GM23338 (cell line): Measurements from ENCODE around the gene GRAMD1B. TPM values are rescaled to one million over a fixed set of nuclear protein-coding genes. Genes with fewer than 3 reads are reported as not detected.

Source experiments
- ATAC-seq: fragments of 200-7000 bp; cut with Tn5 transposase; 3 replicates; pipeline ENCODE4 v1.9.1; 2020
- DNase-seq: peaks from one replicate; pipeline ENCODE4 v3.0.0-alpha.2; 2015; ENCODE audit warnings: low spot score
- H2AFZ ChIP-seq: fragments of 200-600 bp; sonication (generic); 2 replicates; pipeline ENCODE4 v1.8.0; 2016; ENCODE audit warnings: antibody characterized with exemption, mild to moderate bottlenecking, moderate library complexity
- H3F3A ChIP-seq: fragments of 200-600 bp; sonication (generic); replicated peaks from 2 replicates; pipeline ENCODE4 v1.8.0; 2017; ENCODE audit warnings: antibody characterized with exemption, mixed run types, low read depth
- H3K27ac ChIP-seq: fragments of 200-600 bp; sonication (generic); 2 replicates; pipeline ENCODE4 v1.6.1; 2016; ENCODE audit warnings: low read depth
- H3K27me3 ChIP-seq: fragments of 200-600 bp; sonication (generic); 2 replicates; pipeline ENCODE4 v1.8.0; 2016; ENCODE audit warnings: mild to moderate bottlenecking, mixed run types, moderate library complexity; ENCODE audit not compliant: insufficient read depth
- H3K36me3 ChIP-seq: fragments of 200-600 bp; sonication (generic); 2 replicates; pipeline ENCODE4 v1.8.0; 2016; ENCODE audit warnings: mild to moderate bottlenecking; ENCODE audit not compliant: insufficient read depth
- H3K4me1 ChIP-seq: fragments of 200-600 bp; sonication (generic); 2 replicates; pipeline ENCODE4 v1.8.0; 2016; ENCODE audit warnings: mild to moderate bottlenecking, moderate library complexity; ENCODE audit not compliant: insufficient read depth
- H3K4me2 ChIP-seq: fragments of 200-600 bp; sonication (generic); 2 replicates; pipeline ENCODE4 v1.7.1; 2017; ENCODE audit warnings: mixed run types
- H3K4me3 ChIP-seq: fragments of 200-600 bp; sonication (generic); 2 replicates; pipeline ENCODE4 v1.6.1; 2016; ENCODE audit warnings: mixed run types
- H3K79me2 ChIP-seq: fragments of 200-600 bp; sonication (generic); replicated peaks from 2 replicates; pipeline ENCODE4 v1.8.0; 2017; ENCODE audit warnings: mild to moderate bottlenecking; ENCODE audit not compliant: insufficient read depth
- H3K9me2 ChIP-seq: fragments of 200-600 bp; sonication (generic); 2 replicates; pipeline ENCODE4 v1.8.0; 2017; ENCODE audit not compliant: insufficient read depth
- H4K20me1 ChIP-seq: fragments of 200-600 bp; sonication (generic); replicated peaks from 2 replicates; pipeline ENCODE4 v1.8.0; 2017; ENCODE audit warnings: mild to moderate bottlenecking; ENCODE audit not compliant: insufficient read depth
- H3K27ac Mint-ChIP-seq: 2 replicates; pipeline ENCODE4 v1.8.0; 2020; ENCODE audit warnings: inconsistent platforms, mild to moderate bottlenecking, moderate library complexity, mixed read lengths
- H3K27me3 Mint-ChIP-seq: 3 replicates; pipeline ENCODE4 v1.8.0; 2022; ENCODE audit warnings: low read depth, mild to moderate bottlenecking, moderate library complexity, mixed read lengths, inconsistent platforms; ENCODE audit not compliant: insufficient read depth, poor library complexity
- H3K36me3 Mint-ChIP-seq: 3 replicates; pipeline ENCODE4 v1.8.0; 2021; ENCODE audit warnings: low read depth, mild to moderate bottlenecking, inconsistent platforms, moderate library complexity, mixed read lengths
- H3K4me1 Mint-ChIP-seq: 3 replicates; pipeline ENCODE4 v1.8.0; 2020; ENCODE audit warnings: mild to moderate bottlenecking, inconsistent platforms, mixed read lengths
- H3K4me3 Mint-ChIP-seq: 3 replicates; pipeline ENCODE4 v1.8.0; 2021; ENCODE audit warnings: moderate library complexity, mild to moderate bottlenecking, inconsistent platforms, mixed read lengths
- H3K9me3 Mint-ChIP-seq: 3 replicates; pipeline ENCODE4 v1.8.0; 2020; ENCODE audit warnings: moderate library complexity, mild to moderate bottlenecking, inconsistent platforms, mixed read lengths
- CREB1 ChIP-seq: fragments of 250-450 bp; sonication (Bioruptor Pico); IDR thresholded peaks from 2 replicates; pipeline ENCODE4 v1.5.0; 2020; ENCODE audit warnings: low read depth, mild to moderate bottlenecking, moderate library complexity
- EZH2 ChIP-seq: fragments of 200-600 bp; sonication (generic); IDR thresholded peaks from one replicate; pipeline ENCODE4 v1.8.0; 2017; ENCODE audit warnings: antibody characterized with exemption, mild to moderate bottlenecking, low read depth; ENCODE audit not compliant: unreplicated experiment
- EZH2phosphoT487 ChIP-seq: fragments of 200-600 bp; sonication (generic); IDR thresholded peaks from one replicate; pipeline ENCODE4 v1.8.1; 2018; ENCODE audit warnings: antibody characterized with exemption; ENCODE audit not compliant: unreplicated experiment
- NANOG ChIP-seq: IDR thresholded peaks from 2 replicates; pipeline ENCODE4 v1.6.1; 2016; ENCODE audit warnings: antibody characterized with exemption, borderline replicate concordance
- POLR2AphosphoS5 ChIP-seq: IDR thresholded peaks from 2 replicates; pipeline ENCODE4 v1.6.1; 2016; ENCODE audit warnings: antibody characterized with exemption, low read depth
- STAT1 ChIP-seq: IDR thresholded peaks from one replicate; pipeline ENCODE4 v1.6.1; 2016; ENCODE audit warnings: antibody characterized with exemption; ENCODE audit not compliant: unreplicated experiment
- ZNF114 ChIP-seq: fragments of 250-450 bp; sonication (Bioruptor Pico); IDR thresholded peaks from 2 replicates; pipeline ENCODE4 v1.5.0; 2020; ENCODE audit warnings: mild to moderate bottlenecking, moderate library complexity
- ZNF331 ChIP-seq: fragments of 250-450 bp; sonication (Bioruptor Pico); IDR thresholded peaks from 2 replicates; pipeline ENCODE4 v1.5.0; 2020; ENCODE audit warnings: low read depth, mild to moderate bottlenecking, moderate library complexity
- polyA plus RNA-seq: library from polyadenylated mRNA; unstranded; fragments of >200 nt; fragmentation: Nextera tagmentation; extraction: Ambion mirVana; gene quantifications from 2 replicates; pipeline ENCODE4 v1.2.1, GENCODE V29; 2016
- total RNA-seq: library from RNA; depleted of rRNA; stranded (reverse); fragments of >200 nt; shearing (Covaris generic); gene quantifications from 2 replicates; pipeline ENCODE4 v1.2.3, GENCODE V29; 2014
- TF ChIP-seq, protein P1 (sequence below): IDR thresholded peaks from 2 replicates; pipeline ENCODE4 v1.6.1; 2016; ENCODE audit warnings: antibody characterized with exemption
- TF ChIP-seq, protein P2 (sequence below): IDR thresholded peaks from one replicate; pipeline ENCODE4 v1.6.1; 2018; ENCODE audit warnings: antibody characterized with exemption; ENCODE audit not compliant: unreplicated experiment
- TF ChIP-seq, protein P3 (sequence below), 2 experiments: fragments of 200-600 bp in 1 of 2; sonication (generic) in 1 of 2; conservative IDR thresholded peaks; 2 replicates each; pipeline versions ENCODE4 v1.5.1 to v1.6.1; 2016 to 2017; ENCODE audit warnings: antibody characterized with exemption in 2 of 2, low read depth in 2 of 2, mild to moderate bottlenecking in 2 of 2, moderate library complexity in 1 of 2

Gene GRAMD1B
- total and polyA plus RNA-seq, 2 experiments from 2014 or later, result 3.7 to 24.3 TPM

DNA sequence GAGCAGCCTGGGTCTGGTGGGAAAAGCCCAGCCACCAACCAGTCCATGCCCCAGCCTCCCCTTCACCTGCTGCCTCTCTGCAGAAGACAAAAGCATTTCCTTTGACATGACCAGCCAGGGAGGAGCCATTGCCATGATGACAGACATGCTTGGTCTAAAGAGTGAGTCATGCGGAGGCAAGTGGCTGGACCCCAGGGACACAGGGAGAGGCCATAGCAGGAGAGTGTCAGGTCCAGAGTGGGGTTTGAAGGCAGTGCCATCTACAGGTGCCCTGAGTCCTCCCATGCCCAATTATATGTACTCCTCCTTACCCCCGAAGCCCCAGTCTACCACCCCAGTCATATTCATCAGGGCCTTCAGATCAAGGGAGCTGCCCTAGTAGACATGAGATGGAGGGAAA is 157.0 kb downstream of the GRAMD1B start:
- H3K36me3 ChIP-seq, result no peaks in the 10 kb centered on the region
- H3K27ac Mint-ChIP-seq, result peak overlapping the region; percentile 20; the same call in 1 of the 2 replicates
- H3F3A ChIP-seq, result no peaks in the 10 kb centered on the region; the same call in 1 of the 2 replicates
- no peak for DNase-seq
- H3K4me1 Mint-ChIP-seq, result peaks cover 22% of the 10 kb centered on the region
- H2AFZ ChIP-seq, result no peak overlapping the region
- no peak overlapping the region for H3K4me2 ChIP-seq
- no peak overlapping the region for H3K4me3 Mint-ChIP-seq
- H3K36me3 Mint-ChIP-seq, result peaks cover 5% of the 10 kb centered on the region; the same call in 1 of the 3 replicates
- H3K27ac ChIP-seq, result no peak overlapping the region
- peaks cover 3% of the 10 kb centered on the region; the same call in 1 of the 3 replicates for H3K9me3 Mint-ChIP-seq
- no peaks in the 10 kb centered on the region for H3K27me3 ChIP-seq
- no peak for ATAC-seq
- H3K79me2 ChIP-seq, result no peaks in the 10 kb centered on the region; the same call in 1 of the 2 replicates
- H4K20me1 ChIP-seq, result no peaks in the 10 kb centered on the region
- peaks cover 6% of the 10 kb centered on the region for H3K27me3 Mint-ChIP-seq
- TF ChIP-seq STAT1 (no peak), ZNF114 (CRISPR knock-in tag) (no peak), CREB1 (CRISPR knock-in tag) (no peak)
- TF ChIP-seq, protein P1, sequence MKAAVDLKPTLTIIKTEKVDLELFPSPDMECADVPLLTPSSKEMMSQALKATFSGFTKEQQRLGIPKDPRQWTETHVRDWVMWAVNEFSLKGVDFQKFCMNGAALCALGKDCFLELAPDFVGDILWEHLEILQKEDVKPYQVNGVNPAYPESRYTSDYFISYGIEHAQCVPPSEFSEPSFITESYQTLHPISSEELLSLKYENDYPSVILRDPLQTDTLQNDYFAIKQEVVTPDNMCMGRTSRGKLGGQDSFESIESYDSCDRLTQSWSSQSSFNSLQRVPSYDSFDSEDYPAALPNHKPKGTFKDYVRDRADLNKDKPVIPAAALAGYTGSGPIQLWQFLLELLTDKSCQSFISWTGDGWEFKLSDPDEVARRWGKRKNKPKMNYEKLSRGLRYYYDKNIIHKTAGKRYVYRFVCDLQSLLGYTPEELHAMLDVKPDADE, result no peak
- no peaks in the 10 kb centered on the region; the same call in 1 of the 2 replicates for H3K4me1 ChIP-seq
- no peaks in the 10 kb centered on the region; the same call in 1 of the 2 replicates for H3K9me2 ChIP-seq
- H3K4me3 ChIP-seq, result no peak overlapping the region

DNA sequence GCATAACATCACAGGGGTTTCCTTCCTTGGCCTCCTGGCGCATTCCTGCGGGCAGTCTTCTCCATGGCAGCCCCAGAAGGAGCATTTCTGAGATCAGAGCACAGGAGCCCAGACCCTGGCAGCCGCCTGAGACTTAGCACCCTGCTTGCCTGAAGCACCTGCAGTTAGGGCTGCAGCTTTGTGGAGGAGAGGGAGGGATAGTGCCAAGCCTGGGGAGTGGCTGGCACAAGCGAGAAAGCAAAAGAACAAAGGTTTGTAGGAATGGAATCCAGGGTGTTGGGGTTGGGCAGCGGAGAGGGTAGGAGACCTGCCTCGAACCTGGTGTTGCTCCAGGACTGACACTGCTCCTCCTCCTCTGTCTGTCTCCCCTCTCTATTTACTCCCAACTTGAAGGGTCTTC is 157.5 kb downstream of the GRAMD1B start:
- Histone ChIP-seq H3K36me3 (no peaks in the 10 kb centered on the region), H3K79me2 (no peaks in the 10 kb centered on the region; the same call in 1 of the 2 replicates), H4K20me1 (no peaks in the 10 kb centered on the region), H3K27ac (no peak overlapping the region), H3K4me2 (no peak overlapping the region), H3K4me3 (no peak overlapping the region), H3K4me1 (no peaks in the 10 kb centered on the region; the same call in 1 of the 2 replicates), H2AFZ (no peak overlapping the region), H3K27me3 (no peaks in the 10 kb centered on the region), H3F3A (no peaks in the 10 kb centered on the region; the same call in 1 of the 2 replicates), H3K9me2 (no peaks in the 10 kb centered on the region; the same call in 1 of the 2 replicates)
- Mint-ChIP-seq H3K27ac (no peak overlapping the region), H3K4me3 (no peak overlapping the region), H3K4me1 (peaks cover 19% of the 10 kb centered on the region), H3K36me3 (peaks cover 5% of the 10 kb centered on the region; the same call in 1 of the 3 replicates), H3K27me3 (peaks cover 6% of the 10 kb centered on the region), H3K9me3 (peaks cover 3% of the 10 kb centered on the region; the same call in 1 of the 3 replicates)
- ATAC-seq, result no peak
- no peak for DNase-seq
- TF ChIP-seq NANOG (no peak), STAT1 (no peak), CREB1 (CRISPR knock-in tag) (no peak), ZNF331 (CRISPR knock-in tag) (no peak), EZH2phosphoT487 (no peak), EZH2 (no peak), POLR2AphosphoS5 (no peak), ZNF114 (CRISPR knock-in tag) (no peak)
- TF ChIP-seq, protein P2, sequence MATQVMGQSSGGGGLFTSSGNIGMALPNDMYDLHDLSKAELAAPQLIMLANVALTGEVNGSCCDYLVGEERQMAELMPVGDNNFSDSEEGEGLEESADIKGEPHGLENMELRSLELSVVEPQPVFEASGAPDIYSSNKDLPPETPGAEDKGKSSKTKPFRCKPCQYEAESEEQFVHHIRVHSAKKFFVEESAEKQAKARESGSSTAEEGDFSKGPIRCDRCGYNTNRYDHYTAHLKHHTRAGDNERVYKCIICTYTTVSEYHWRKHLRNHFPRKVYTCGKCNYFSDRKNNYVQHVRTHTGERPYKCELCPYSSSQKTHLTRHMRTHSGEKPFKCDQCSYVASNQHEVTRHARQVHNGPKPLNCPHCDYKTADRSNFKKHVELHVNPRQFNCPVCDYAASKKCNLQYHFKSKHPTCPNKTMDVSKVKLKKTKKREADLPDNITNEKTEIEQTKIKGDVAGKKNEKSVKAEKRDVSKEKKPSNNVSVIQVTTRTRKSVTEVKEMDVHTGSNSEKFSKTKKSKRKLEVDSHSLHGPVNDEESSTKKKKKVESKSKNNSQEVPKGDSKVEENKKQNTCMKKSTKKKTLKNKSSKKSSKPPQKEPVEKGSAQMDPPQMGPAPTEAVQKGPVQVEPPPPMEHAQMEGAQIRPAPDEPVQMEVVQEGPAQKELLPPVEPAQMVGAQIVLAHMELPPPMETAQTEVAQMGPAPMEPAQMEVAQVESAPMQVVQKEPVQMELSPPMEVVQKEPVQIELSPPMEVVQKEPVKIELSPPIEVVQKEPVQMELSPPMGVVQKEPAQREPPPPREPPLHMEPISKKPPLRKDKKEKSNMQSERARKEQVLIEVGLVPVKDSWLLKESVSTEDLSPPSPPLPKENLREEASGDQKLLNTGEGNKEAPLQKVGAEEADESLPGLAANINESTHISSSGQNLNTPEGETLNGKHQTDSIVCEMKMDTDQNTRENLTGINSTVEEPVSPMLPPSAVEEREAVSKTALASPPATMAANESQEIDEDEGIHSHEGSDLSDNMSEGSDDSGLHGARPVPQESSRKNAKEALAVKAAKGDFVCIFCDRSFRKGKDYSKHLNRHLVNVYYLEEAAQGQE, result no peak
- TF ChIP-seq, protein P3, sequence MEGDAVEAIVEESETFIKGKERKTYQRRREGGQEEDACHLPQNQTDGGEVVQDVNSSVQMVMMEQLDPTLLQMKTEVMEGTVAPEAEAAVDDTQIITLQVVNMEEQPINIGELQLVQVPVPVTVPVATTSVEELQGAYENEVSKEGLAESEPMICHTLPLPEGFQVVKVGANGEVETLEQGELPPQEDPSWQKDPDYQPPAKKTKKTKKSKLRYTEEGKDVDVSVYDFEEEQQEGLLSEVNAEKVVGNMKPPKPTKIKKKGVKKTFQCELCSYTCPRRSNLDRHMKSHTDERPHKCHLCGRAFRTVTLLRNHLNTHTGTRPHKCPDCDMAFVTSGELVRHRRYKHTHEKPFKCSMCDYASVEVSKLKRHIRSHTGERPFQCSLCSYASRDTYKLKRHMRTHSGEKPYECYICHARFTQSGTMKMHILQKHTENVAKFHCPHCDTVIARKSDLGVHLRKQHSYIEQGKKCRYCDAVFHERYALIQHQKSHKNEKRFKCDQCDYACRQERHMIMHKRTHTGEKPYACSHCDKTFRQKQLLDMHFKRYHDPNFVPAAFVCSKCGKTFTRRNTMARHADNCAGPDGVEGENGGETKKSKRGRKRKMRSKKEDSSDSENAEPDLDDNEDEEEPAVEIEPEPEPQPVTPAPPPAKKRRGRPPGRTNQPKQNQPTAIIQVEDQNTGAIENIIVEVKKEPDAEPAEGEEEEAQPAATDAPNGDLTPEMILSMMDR (conservative IDR thresholded peaks at IDR 0.05; ENCODE audit: low read depth in 2 of 2), result no peak
